ENCODE results near the gene FSD1.

The FSD1 gene

GRCh38 chr19:4304538-4305256 lies at the start of gene FSD1:
Gene FSD1 (plus strand): TSS chr19:4304598. CDS start chr19:4304747, 149 bp downstream.
- Histone ChIP-seq H3K27me3 (ENCODE audit: control insufficient read depth, insufficient read depth, low read length) (peaks cover 3% of the 10 kb centered on the region), H3K9ac (ENCODE audit: low read length) (no peak within 1 kb of the TSS), H3K36me3 (ENCODE audit: control insufficient read depth, insufficient read depth, low read length) (no peaks in the 10 kb centered on the region), H3K4me1 (ENCODE audit: control insufficient read depth, insufficient read depth, low read length) (no peaks in the 10 kb centered on the region), H3K27ac (ENCODE audit: low read depth, low read length) (no peak within 1 kb of the TSS), H3K4me3 (ENCODE audit: low read length) (no peak within 1 kb of the TSS)

GRCh38 chr19:4256563-4256962 lies 47.8 kb upstream of the FSD1 start:
- Histone ChIP-seq H3K4me3 (ENCODE audit: low read length) (no peak overlapping the region), H3K4me1 (ENCODE audit: control insufficient read depth, insufficient read depth, low read length) (no peaks in the 10 kb centered on the region), H3K27ac (ENCODE audit: low read depth, low read length) (no peak overlapping the region), H3K9ac (ENCODE audit: low read length) (no peak overlapping the region), H3K27me3 (ENCODE audit: control insufficient read depth, insufficient read depth, low read length) (no peaks in the 10 kb centered on the region), H3K36me3 (ENCODE audit: control insufficient read depth, insufficient read depth, low read length) (peaks cover 43% of the 10 kb centered on the region)

- Histone ChIP-seq H3K4me1 (ENCODE audit: control insufficient read depth, insufficient read depth, low read length) (no peaks in the 10 kb centered on the region), H3K27ac (ENCODE audit: low read depth, low read length) (no peak overlapping the region), H3K36me3 (ENCODE audit: control insufficient read depth, insufficient read depth, low read length) (peaks cover 43% of the 10 kb centered on the region), H3K27me3 (ENCODE audit: control insufficient read depth, insufficient read depth, low read length) (no peaks in the 10 kb centered on the region), H3K4me3 (ENCODE audit: low read length) (no peak overlapping the region), H3K9ac (ENCODE audit: low read length) (no peak overlapping the region)
Observed at GRCh38 chr19:4257025-4257424, 47.4 kb upstream of the FSD1 start.

- Histone ChIP-seq H3K9ac (ENCODE audit: low read length) (no peak overlapping the region), H3K36me3 (ENCODE audit: control insufficient read depth, insufficient read depth, low read length) (peaks cover 40% of the 10 kb centered on the region), H3K4me1 (ENCODE audit: control insufficient read depth, insufficient read depth, low read length) (no peaks in the 10 kb centered on the region)
Observed at GRCh38 chr19:4258181-4258580, 46.2 kb upstream of the FSD1 start.

GRCh38 chr19:4260613-4261191 lies 43.7 kb upstream of the FSD1 start:
- no peaks in the 10 kb centered on the region for H3K27me3 ChIP-seq (ENCODE audit: control insufficient read depth, insufficient read depth, low read length)
- H3K4me3 ChIP-seq (ENCODE audit: low read length), result no peak overlapping the region
- H3K36me3 ChIP-seq (ENCODE audit: control insufficient read depth, insufficient read depth, low read length), result peaks cover 28% of the 10 kb centered on the region
- H3K27ac ChIP-seq (ENCODE audit: low read depth, low read length), result no peak overlapping the region
- no peak overlapping the region for H3K9ac ChIP-seq (ENCODE audit: low read length)
- no peaks in the 10 kb centered on the region for H3K4me1 ChIP-seq (ENCODE audit: control insufficient read depth, insufficient read depth, low read length)

More at GRCh38 chr19:4258181-4258580, 46.2 kb upstream of the FSD1 start:
- no peak overlapping the region for H3K4me3 ChIP-seq (ENCODE audit: low read length)
- H3K27me3 ChIP-seq (ENCODE audit: control insufficient read depth, insufficient read depth, low read length), result no peaks in the 10 kb centered on the region
- H3K27ac ChIP-seq (ENCODE audit: low read depth, low read length), result no peak overlapping the region

GRCh38 chr19:4264812-4265211 lies 39.6 kb upstream of the FSD1 start:
- no peaks in the 10 kb centered on the region for H3K27me3 ChIP-seq (ENCODE audit: control insufficient read depth, insufficient read depth, low read length)
- H3K27ac ChIP-seq (ENCODE audit: low read depth, low read length), result no peak overlapping the region
- peaks cover 23% of the 10 kb centered on the region for H3K36me3 ChIP-seq (ENCODE audit: control insufficient read depth, insufficient read depth, low read length)

GRCh38 chr19:4266253-4267000 lies 38.0 kb upstream of the FSD1 start:
- Histone ChIP-seq H3K36me3 (ENCODE audit: control insufficient read depth, insufficient read depth, low read length) (peaks cover 18% of the 10 kb centered on the region), H3K4me1 (ENCODE audit: control insufficient read depth, insufficient read depth, low read length) (no peaks in the 10 kb centered on the region), H3K27ac (ENCODE audit: low read depth, low read length) (no peak overlapping the region), H3K27me3 (ENCODE audit: control insufficient read depth, insufficient read depth, low read length) (no peaks in the 10 kb centered on the region), H3K4me3 (ENCODE audit: low read length) (no peak overlapping the region), H3K9ac (ENCODE audit: low read length) (no peak overlapping the region)

More at GRCh38 chr19:4264812-4265211, 39.6 kb upstream of the FSD1 start:
- Histone ChIP-seq H3K4me1 (ENCODE audit: control insufficient read depth, insufficient read depth, low read length) (no peaks in the 10 kb centered on the region), H3K9ac (ENCODE audit: low read length) (no peak overlapping the region), H3K4me3 (ENCODE audit: low read length) (no peak overlapping the region)

GRCh38 chr19:4267101-4267900 lies 37.1 kb upstream of the FSD1 start:
- H3K9ac ChIP-seq (ENCODE audit: low read length), result no peak overlapping the region
- no peak overlapping the region for H3K27ac ChIP-seq (ENCODE audit: low read depth, low read length)
- no peaks in the 10 kb centered on the region for H3K27me3 ChIP-seq (ENCODE audit: control insufficient read depth, insufficient read depth, low read length)
- no peak overlapping the region for H3K4me3 ChIP-seq (ENCODE audit: low read length)
- no peaks in the 10 kb centered on the region for H3K4me1 ChIP-seq (ENCODE audit: control insufficient read depth, insufficient read depth, low read length)
- H3K36me3 ChIP-seq (ENCODE audit: control insufficient read depth, insufficient read depth, low read length), result peaks cover 16% of the 10 kb centered on the region

- Histone ChIP-seq H3K27me3 (ENCODE audit: control insufficient read depth, insufficient read depth, low read length) (no peaks in the 10 kb centered on the region), H3K27ac (ENCODE audit: low read depth, low read length) (no peak overlapping the region), H3K4me1 (ENCODE audit: control insufficient read depth, insufficient read depth, low read length) (no peaks in the 10 kb centered on the region), H3K9ac (ENCODE audit: low read length) (no peak overlapping the region), H3K36me3 (ENCODE audit: control insufficient read depth, insufficient read depth, low read length) (peaks cover 15% of the 10 kb centered on the region), H3K4me3 (ENCODE audit: low read length) (no peak overlapping the region)
Observed at GRCh38 chr19:4267901-4268815, 36.2 kb upstream of the FSD1 start.

GRCh38 chr19:4268816-4269430 lies 35.5 kb upstream of the FSD1 start:
- Histone ChIP-seq H3K27ac (ENCODE audit: low read depth, low read length) (no peak overlapping the region), H3K4me3 (ENCODE audit: low read length) (no peak overlapping the region), H3K36me3 (ENCODE audit: control insufficient read depth, insufficient read depth, low read length) (peaks cover 12% of the 10 kb centered on the region), H3K27me3 (ENCODE audit: control insufficient read depth, insufficient read depth, low read length) (no peaks in the 10 kb centered on the region), H3K4me1 (ENCODE audit: control insufficient read depth, insufficient read depth, low read length) (no peaks in the 10 kb centered on the region), H3K9ac (ENCODE audit: low read length) (no peak overlapping the region)

- no peak overlapping the region for H3K9ac ChIP-seq (ENCODE audit: low read length)
- H3K4me1 ChIP-seq (ENCODE audit: control insufficient read depth, insufficient read depth, low read length), result no peaks in the 10 kb centered on the region
- no peak overlapping the region for H3K4me3 ChIP-seq (ENCODE audit: low read length)
- no peak overlapping the region for H3K27ac ChIP-seq (ENCODE audit: low read depth, low read length)
- H3K36me3 ChIP-seq (ENCODE audit: control insufficient read depth, insufficient read depth, low read length), result peaks cover 9% of the 10 kb centered on the region
- H3K27me3 ChIP-seq (ENCODE audit: control insufficient read depth, insufficient read depth, low read length), result peaks cover 1% of the 10 kb centered on the region
Observed at GRCh38 chr19:4272894-4273293, 31.5 kb upstream of the FSD1 start.

All from rectal smooth muscle tissue (tissue), 1 donor.